Keratinocyte (primary cell): Measurements from ENCODE around the gene CDC14B. TPM values are rescaled to one million over a fixed set of nuclear protein-coding genes. Genes with fewer than 3 reads are reported as not detected.

Source experiments
- DNase-seq: peaks from one replicate; pipeline ENCODE4 v3.0.0-alpha.2; 2011; ENCODE audit warnings: low read depth, missing footprints, low spot score
- FAIRE-seq: peaks from 2 replicates; lab custom pipeline; 2011; peaks lifted over from hg19 to GRCh38; lab: Jason Lieb, UNC
- H2AFZ ChIP-seq: 2 replicates; pipeline ENCODE4 v1.6.0; 2012; ENCODE audit warnings: low read length, control low read depth, inconsistent platforms; ENCODE audit not compliant: control insufficient read depth
- H3K27ac ChIP-seq: 2 replicates; pipeline ENCODE4 v1.5.1; 2011; ENCODE audit warnings: low read length; ENCODE audit not compliant: control insufficient read depth, insufficient read depth
- H3K27me3 ChIP-seq: 3 replicates; pipeline ENCODE4 v1.6.0; 2011; ENCODE audit warnings: low read length; ENCODE audit not compliant: control insufficient read depth, insufficient read depth; ENCODE audit errors: extremely low read depth
- H3K36me3 ChIP-seq, 2 experiments: 2 replicates in 1 of 2; 3 replicates in 1 of 2; pipeline ENCODE4 v1.5.1; 2011; ENCODE audit warnings: low read length in 2 of 2, mild to moderate bottlenecking in 1 of 2; ENCODE audit not compliant: control insufficient read depth in 2 of 2, insufficient read depth in 2 of 2; ENCODE audit errors: extremely low read depth in 1 of 2
- H3K4me1 ChIP-seq: 3 replicates; pipeline ENCODE4 v1.5.1; 2011; ENCODE audit warnings: low read length; ENCODE audit not compliant: control insufficient read depth, insufficient read depth; ENCODE audit errors: extremely low read depth
- H3K4me2 ChIP-seq: 3 replicates; pipeline ENCODE4 v1.6.0; 2011; ENCODE audit warnings: low read depth, low read length; ENCODE audit not compliant: control insufficient read depth, insufficient read depth; ENCODE audit errors: extremely low read depth
- H3K4me3 ChIP-seq, 3 experiments: fragments of 200-600 bp in 1 of 3; sonication (generic) in 1 of 3; 2 replicates in 2 of 3; 3 replicates in 1 of 3; pipeline ENCODE4 v1.5.1; 2011 to 2016; ENCODE audit warnings: low read length in 3 of 3, mild to moderate bottlenecking in 3 of 3, control low read depth in 2 of 3, inconsistent platforms in 1 of 3, low read depth in 1 of 3, mixed read lengths in 1 of 3, mixed run types in 1 of 3, moderate library complexity in 1 of 3; ENCODE audit not compliant: control insufficient read depth in 2 of 3, insufficient read depth in 2 of 3; ENCODE audit errors: extremely low read depth in 1 of 3
- H3K79me2 ChIP-seq: 2 replicates; pipeline ENCODE4 v1.6.0; 2012; ENCODE audit warnings: low read length; ENCODE audit not compliant: control insufficient read depth, insufficient read depth
- H3K9ac ChIP-seq: 3 replicates; pipeline ENCODE4 v1.6.0; 2011; ENCODE audit warnings: low read length; ENCODE audit not compliant: control insufficient read depth, insufficient read depth; ENCODE audit errors: extremely low read depth
- H3K9me1 ChIP-seq: 3 replicates; pipeline ENCODE4 v1.6.0; 2011; ENCODE audit warnings: low read length; ENCODE audit not compliant: control insufficient read depth, insufficient read depth; ENCODE audit errors: extremely low read depth
- H3K9me3 ChIP-seq: 2 replicates; pipeline ENCODE4 v1.5.1; 2012; ENCODE audit warnings: low read depth, low read length; ENCODE audit not compliant: control insufficient read depth
- H4K20me1 ChIP-seq: 3 replicates; pipeline ENCODE4 v1.6.0; 2011; ENCODE audit warnings: low read length; ENCODE audit not compliant: control insufficient read depth, insufficient read depth; ENCODE audit errors: extremely low read depth
- CTCF ChIP-seq, 3 experiments: IDR thresholded peaks in 1 of 3; conservative IDR thresholded peaks in 1 of 3; optimal IDR thresholded peaks in 1 of 3; 2 replicates in 2 of 3; 3 replicates in 1 of 3; pipeline versions ENCODE3 to v1.5.1; 2011; ENCODE audit warnings: low read length in 3 of 3, mild to moderate bottlenecking in 3 of 3, moderate library complexity in 2 of 3, control low read depth in 1 of 3, inconsistent platforms in 1 of 3; ENCODE audit not compliant: insufficient read depth in 2 of 3; ENCODE audit errors: extremely low read depth in 1 of 3
- EZH2 ChIP-seq: IDR thresholded peaks from one replicate; pipeline ENCODE4 v1.6.1; 2012; ENCODE audit warnings: inconsistent platforms, mild to moderate bottlenecking, low read length, moderate library complexity
- dilution Hi-C: fragments of 300-500 bp; cut with MboI; formaldehyde crosslinking; loops from one replicate; pipeline ENCODE4 v1.7.0; 2020; ENCODE audit warnings: low sequenced_read_pairs; ENCODE audit not compliant: extremely low pct_ligation_motif_present
- polyA plus RNA-seq, 5 experiments: library from polyadenylated mRNA; depleted of rRNA in 3 of 5; stranded (reverse) in 3 of 5; stranded (forward) in 1 of 5; unstranded in 1 of 5; fragments of >200 nt; gene quantifications; 1 replicate in 1 of 5; 2 replicates in 3 of 5; 3 replicates in 1 of 5; pipeline versions ENCODE4 v1.2.1 to v1.2.3, GENCODE V29; 2011 to 2012; ENCODE audit warnings: missing spikeins in 2 of 5, low read depth in 1 of 5, low replicate concordance in 1 of 5

CDC14B gene
- polyA plus RNA-seq, 1 donor (not counting 4 experiments of a cell fraction or from before 2014, with no cell fraction given): 7.5 TPM

- H4K20me1 ChIP-seq: no peaks in the 10 kb centered on the region
- no peak overlapping the region for H2AFZ ChIP-seq
- no peak overlapping the region for H3K4me3 ChIP-seq
- dilution Hi-C loops: no loop called here
- DNase-seq (no peak), FAIRE-seq (no peak)
- H3K27me3 ChIP-seq: no peaks in the 10 kb centered on the region
- no peak overlapping the region for H3K9ac ChIP-seq
- H3K36me3 ChIP-seq: peaks cover 0 to 17% of the 10 kb centered on the region in 2 experiments
- no peaks in the 10 kb centered on the region for H3K79me2 ChIP-seq
- no peak overlapping the region for H3K4me2 ChIP-seq
- no peaks in the 10 kb centered on the region for H3K9me3 ChIP-seq
- H3K9me1 ChIP-seq: no peaks in the 10 kb centered on the region
- H3K4me1 ChIP-seq: no peaks in the 10 kb centered on the region
- no peak for TF ChIP-seq CTCF (optimal IDR thresholded peaks at IDR 0.05 in 1 of 3, IDR thresholded peaks at IDR 0.05 in 1 of 3, conservative IDR thresholded peaks at IDR 0.05 in 1 of 3; ENCODE audit: extremely low read depth in 1 of 3, insufficient read depth in 2 of 3, low read length in 3 of 3)
- TF ChIP-seq EZH2: no peak
- no peak overlapping the region for H3K27ac ChIP-seq
Measured at GRCh38 chr9:96487029-96487396, 132.6 kb downstream of the CDC14B start.

GRCh38 chr9:96486386-96487028, 133.1 kb downstream of the CDC14B start:
- no peak for TF ChIP-seq EZH2
- TF ChIP-seq CTCF (optimal IDR thresholded peaks at IDR 0.05 in 1 of 3, IDR thresholded peaks at IDR 0.05 in 1 of 3, conservative IDR thresholded peaks at IDR 0.05 in 1 of 3; ENCODE audit: extremely low read depth in 1 of 3, insufficient read depth in 2 of 3, low read length in 3 of 3): no peak
- Histone ChIP-seq H3K4me2 (no peak overlapping the region), H4K20me1 (no peaks in the 10 kb centered on the region), H3K4me1 (no peaks in the 10 kb centered on the region), H3K27ac (no peak overlapping the region), H3K36me3 (peaks cover 0 to 16% of the 10 kb centered on the region in 2 experiments), H3K79me2 (no peaks in the 10 kb centered on the region), H3K9me1 (no peaks in the 10 kb centered on the region), H3K4me3 (no peak overlapping the region), H3K27me3 (no peaks in the 10 kb centered on the region), H2AFZ (no peak overlapping the region), H3K9me3 (no peaks in the 10 kb centered on the region), H3K9ac (no peak overlapping the region)
- DNase-seq: no peak
- dilution Hi-C loops: no loop called here
- no peak for FAIRE-seq
